ENCODE results near the gene NMT1. TPM values are rescaled to one million over a fixed set of nuclear protein-coding genes. Genes with fewer than 3 reads are reported as not detected.

NMT1 gene
- total RNA-seq, 1 experiment from 2014 or later: 152 TPM

DNA sequence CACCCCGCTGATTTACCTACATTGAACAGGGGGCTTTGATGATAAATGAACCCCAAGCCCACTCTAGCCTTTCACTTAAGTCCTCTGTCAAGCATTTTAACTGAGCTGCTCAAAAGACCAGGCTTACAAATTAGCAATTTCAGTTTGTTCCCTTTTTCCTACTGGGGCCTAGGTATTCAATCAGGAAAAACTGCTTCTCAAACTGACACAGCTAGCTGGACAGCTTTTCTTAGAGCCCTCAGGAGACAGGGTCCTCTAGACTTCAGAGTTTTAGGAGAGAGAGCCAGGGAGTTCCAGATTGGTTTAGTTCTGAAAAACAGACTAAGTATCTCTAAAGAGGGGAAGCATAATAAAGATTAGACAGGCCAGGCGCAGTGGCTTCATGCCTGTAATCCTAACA, 94.4 kb downstream of the NMT1 start:
- H3K27ac Mint-ChIP-seq: no peak overlapping the region; the same call in 1 of the 2 replicates
- CTCF ChIA-PET: interaction anchor here (0.6 to 16.3 kb wide), 17 partner anchors 11 to 1134 kb away, joined by 3 to 531 read pairs (median 5); partner anchors contain the start of genes ACBD4 and PLCD3

DNA sequence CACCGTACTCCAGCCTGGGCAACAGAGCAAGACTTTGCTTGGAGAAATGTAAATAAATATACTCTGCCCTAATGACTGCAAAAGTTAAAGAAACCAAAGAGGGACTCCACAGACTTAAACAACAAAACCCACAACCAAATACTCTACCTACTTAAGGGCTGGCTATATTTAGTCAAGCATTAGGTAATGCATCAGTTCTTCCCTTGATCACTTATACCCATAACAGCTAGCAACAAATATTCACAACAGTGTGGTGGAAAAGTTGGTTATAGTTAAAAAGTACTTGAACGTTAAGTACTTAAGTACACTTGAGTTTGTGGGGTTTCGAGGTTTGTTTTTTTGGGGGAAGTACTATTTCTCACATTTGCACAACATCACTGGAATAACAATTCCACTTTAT, 95.1 kb downstream of the NMT1 start:
- TF ChIP-seq, protein P1, sequence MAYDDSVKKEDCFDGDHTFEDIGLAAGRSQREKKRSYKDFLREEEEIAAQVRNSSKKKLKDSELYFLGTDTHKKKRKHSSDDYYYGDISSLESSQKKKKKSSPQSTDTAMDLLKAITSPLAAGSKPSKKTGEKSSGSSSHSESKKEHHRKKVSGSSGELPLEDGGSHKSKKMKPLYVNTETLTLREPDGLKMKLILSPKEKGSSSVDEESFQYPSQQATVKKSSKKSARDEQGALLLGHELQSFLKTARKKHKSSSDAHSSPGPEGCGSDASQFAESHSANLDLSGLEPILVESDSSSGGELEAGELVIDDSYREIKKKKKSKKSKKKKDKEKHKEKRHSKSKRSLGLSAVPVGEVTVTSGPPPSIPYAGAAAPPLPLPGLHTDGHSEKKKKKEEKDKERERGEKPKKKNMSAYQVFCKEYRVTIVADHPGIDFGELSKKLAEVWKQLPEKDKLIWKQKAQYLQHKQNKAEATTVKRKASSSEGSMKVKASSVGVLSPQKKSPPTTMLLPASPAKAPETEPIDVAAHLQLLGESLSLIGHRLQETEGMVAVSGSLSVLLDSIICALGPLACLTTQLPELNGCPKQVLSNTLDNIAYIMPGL (CRISPR knock-in tag; IDR thresholded peaks at IDR 0.05): no peak
- TF ChIP-seq RELA (CRISPR knock-in tag; IDR thresholded peaks at IDR 0.05; ENCODE audit: borderline replicate concordance): no peak
- TF ChIP-seq, protein P2, sequence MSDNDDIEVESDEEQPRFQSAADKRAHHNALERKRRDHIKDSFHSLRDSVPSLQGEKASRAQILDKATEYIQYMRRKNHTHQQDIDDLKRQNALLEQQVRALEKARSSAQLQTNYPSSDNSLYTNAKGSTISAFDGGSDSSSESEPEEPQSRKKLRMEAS (CRISPR knock-in tag; IDR thresholded peaks at IDR 0.05): no peak
- TF ChIP-seq, protein P3, sequence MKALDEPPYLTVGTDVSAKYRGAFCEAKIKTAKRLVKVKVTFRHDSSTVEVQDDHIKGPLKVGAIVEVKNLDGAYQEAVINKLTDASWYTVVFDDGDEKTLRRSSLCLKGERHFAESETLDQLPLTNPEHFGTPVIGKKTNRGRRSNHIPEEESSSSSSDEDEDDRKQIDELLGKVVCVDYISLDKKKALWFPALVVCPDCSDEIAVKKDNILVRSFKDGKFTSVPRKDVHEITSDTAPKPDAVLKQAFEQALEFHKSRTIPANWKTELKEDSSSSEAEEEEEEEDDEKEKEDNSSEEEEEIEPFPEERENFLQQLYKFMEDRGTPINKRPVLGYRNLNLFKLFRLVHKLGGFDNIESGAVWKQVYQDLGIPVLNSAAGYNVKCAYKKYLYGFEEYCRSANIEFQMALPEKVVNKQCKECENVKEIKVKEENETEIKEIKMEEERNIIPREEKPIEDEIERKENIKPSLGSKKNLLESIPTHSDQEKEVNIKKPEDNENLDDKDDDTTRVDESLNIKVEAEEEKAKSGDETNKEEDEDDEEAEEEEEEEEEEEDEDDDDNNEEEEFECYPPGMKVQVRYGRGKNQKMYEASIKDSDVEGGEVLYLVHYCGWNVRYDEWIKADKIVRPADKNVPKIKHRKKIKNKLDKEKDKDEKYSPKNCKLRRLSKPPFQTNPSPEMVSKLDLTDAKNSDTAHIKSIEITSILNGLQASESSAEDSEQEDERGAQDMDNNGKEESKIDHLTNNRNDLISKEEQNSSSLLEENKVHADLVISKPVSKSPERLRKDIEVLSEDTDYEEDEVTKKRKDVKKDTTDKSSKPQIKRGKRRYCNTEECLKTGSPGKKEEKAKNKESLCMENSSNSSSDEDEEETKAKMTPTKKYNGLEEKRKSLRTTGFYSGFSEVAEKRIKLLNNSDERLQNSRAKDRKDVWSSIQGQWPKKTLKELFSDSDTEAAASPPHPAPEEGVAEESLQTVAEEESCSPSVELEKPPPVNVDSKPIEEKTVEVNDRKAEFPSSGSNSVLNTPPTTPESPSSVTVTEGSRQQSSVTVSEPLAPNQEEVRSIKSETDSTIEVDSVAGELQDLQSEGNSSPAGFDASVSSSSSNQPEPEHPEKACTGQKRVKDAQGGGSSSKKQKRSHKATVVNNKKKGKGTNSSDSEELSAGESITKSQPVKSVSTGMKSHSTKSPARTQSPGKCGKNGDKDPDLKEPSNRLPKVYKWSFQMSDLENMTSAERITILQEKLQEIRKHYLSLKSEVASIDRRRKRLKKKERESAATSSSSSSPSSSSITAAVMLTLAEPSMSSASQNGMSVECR (CRISPR knock-in tag; IDR thresholded peaks at IDR 0.05; ENCODE audit: borderline replicate concordance): no peak
- no peak for TF ChIP-seq OVOL2 (CRISPR knock-in tag; IDR thresholded peaks at IDR 0.05; ENCODE audit: borderline replicate concordance)
- no peak for TF ChIP-seq CREM (CRISPR knock-in tag; IDR thresholded peaks at IDR 0.05)
- no peak for DNase-seq (ENCODE audit: low spot score)
- POLR2A ChIA-PET: interaction anchor here (0.7 kb wide), 1 partner anchor 88 kb away, joined by 3 read pairs; no protein-coding TSS in a partner anchor
- H3K27me3 Mint-ChIP-seq (ENCODE audit: low read depth): no peaks in the 10 kb centered on the region
- no peaks in the 10 kb centered on the region for H3K9me3 Mint-ChIP-seq
- ATAC-seq: no peak
- H3K4me3 Mint-ChIP-seq: no peak overlapping the region
- CTCF ChIA-PET: interaction anchor here (1.3 to 16.3 kb wide), 5 partner anchors 17 to 85 kb away, joined by 3 to 531 read pairs (median 7); partner anchors contain the start of genes ACBD4 and PLCD3
- peak overlapping the region; percentile 57; the same call in 1 of the 2 replicates for H3K27ac Mint-ChIP-seq
- peaks cover 5% of the 10 kb centered on the region; the same call in 1 of the 2 replicates for H3K36me3 Mint-ChIP-seq
- peaks cover 31% of the 10 kb centered on the region for H3K4me1 Mint-ChIP-seq

More for the DNA sequence above, 94.4 kb downstream of the NMT1 start:
- POLR2A ChIA-PET: interaction anchor here (1.3 to 2.3 kb wide), 2 partner anchors 11 to 17 kb away, joined by 5 to 15 read pairs; no protein-coding TSS in a partner anchor
- no peaks in the 10 kb centered on the region for H3K27me3 Mint-ChIP-seq (ENCODE audit: low read depth)
- TF ChIP-seq ETV6 (CRISPR knock-in tag; IDR thresholded peaks at IDR 0.05): no peak
- TF ChIP-seq, protein P4, sequence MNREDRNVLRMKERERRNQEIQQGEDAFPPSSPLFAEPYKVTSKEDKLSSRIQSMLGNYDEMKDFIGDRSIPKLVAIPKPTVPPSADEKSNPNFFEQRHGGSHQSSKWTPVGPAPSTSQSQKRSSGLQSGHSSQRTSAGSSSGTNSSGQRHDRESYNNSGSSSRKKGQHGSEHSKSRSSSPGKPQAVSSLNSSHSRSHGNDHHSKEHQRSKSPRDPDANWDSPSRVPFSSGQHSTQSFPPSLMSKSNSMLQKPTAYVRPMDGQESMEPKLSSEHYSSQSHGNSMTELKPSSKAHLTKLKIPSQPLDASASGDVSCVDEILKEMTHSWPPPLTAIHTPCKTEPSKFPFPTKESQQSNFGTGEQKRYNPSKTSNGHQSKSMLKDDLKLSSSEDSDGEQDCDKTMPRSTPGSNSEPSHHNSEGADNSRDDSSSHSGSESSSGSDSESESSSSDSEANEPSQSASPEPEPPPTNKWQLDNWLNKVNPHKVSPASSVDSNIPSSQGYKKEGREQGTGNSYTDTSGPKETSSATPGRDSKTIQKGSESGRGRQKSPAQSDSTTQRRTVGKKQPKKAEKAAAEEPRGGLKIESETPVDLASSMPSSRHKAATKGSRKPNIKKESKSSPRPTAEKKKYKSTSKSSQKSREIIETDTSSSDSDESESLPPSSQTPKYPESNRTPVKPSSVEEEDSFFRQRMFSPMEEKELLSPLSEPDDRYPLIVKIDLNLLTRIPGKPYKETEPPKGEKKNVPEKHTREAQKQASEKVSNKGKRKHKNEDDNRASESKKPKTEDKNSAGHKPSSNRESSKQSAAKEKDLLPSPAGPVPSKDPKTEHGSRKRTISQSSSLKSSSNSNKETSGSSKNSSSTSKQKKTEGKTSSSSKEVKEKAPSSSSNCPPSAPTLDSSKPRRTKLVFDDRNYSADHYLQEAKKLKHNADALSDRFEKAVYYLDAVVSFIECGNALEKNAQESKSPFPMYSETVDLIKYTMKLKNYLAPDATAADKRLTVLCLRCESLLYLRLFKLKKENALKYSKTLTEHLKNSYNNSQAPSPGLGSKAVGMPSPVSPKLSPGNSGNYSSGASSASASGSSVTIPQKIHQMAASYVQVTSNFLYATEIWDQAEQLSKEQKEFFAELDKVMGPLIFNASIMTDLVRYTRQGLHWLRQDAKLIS (CRISPR knock-in tag; IDR thresholded peaks at IDR 0.05; ENCODE audit: borderline replicate concordance): no peak
- no peak for TF ChIP-seq OVOL2 (CRISPR knock-in tag; IDR thresholded peaks at IDR 0.05; ENCODE audit: borderline replicate concordance)
- no peak for TF ChIP-seq PRRX2 (CRISPR knock-in tag; IDR thresholded peaks at IDR 0.05)
- TF ChIP-seq NR1H2 (CRISPR knock-in tag; IDR thresholded peaks at IDR 0.05): no peak
- TF ChIP-seq HMGA2 (CRISPR knock-in tag; IDR thresholded peaks at IDR 0.05): no peak
- TF ChIP-seq, protein P5, sequence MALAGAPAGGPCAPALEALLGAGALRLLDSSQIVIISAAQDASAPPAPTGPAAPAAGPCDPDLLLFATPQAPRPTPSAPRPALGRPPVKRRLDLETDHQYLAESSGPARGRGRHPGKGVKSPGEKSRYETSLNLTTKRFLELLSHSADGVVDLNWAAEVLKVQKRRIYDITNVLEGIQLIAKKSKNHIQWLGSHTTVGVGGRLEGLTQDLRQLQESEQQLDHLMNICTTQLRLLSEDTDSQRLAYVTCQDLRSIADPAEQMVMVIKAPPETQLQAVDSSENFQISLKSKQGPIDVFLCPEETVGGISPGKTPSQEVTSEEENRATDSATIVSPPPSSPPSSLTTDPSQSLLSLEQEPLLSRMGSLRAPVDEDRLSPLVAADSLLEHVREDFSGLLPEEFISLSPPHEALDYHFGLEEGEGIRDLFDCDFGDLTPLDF (CRISPR knock-in tag; IDR thresholded peaks at IDR 0.05): no peak
- no peak for TF ChIP-seq TCF7 (CRISPR knock-in tag; IDR thresholded peaks at IDR 0.05; ENCODE audit: low read depth)
- no peak for TF ChIP-seq EMX1 (CRISPR knock-in tag; IDR thresholded peaks at IDR 0.05)
- no peak for TF ChIP-seq CREB1 (CRISPR knock-in tag; IDR thresholded peaks at IDR 0.05)
- TF ChIP-seq ELF4 (CRISPR knock-in tag; IDR thresholded peaks at IDR 0.05; ENCODE audit: low read depth): no peak
- H3K9me3 Mint-ChIP-seq: no peaks in the 10 kb centered on the region
- ATAC-seq (no peak), DNase-seq (ENCODE audit: low spot score) (no peak)
- no peak overlapping the region for H3K4me3 Mint-ChIP-seq
- peaks cover 5% of the 10 kb centered on the region; the same call in 1 of the 2 replicates for H3K36me3 Mint-ChIP-seq
- H3K4me1 Mint-ChIP-seq: peaks cover 36% of the 10 kb centered on the region
